GM19468 (cell line): Measurements from ENCODE around the gene FCER2.
"Not testable (repeated sequence)": the region's sequence is repeated elsewhere in the genome, so short reads cannot be mapped to it uniquely, and the experiment has no call there.

Experiments used
- ATAC-seq: cut with Tn5 transposase; IDR thresholded peaks from one replicate; pipeline ENCODE4 v1.9.1; 2021; ENCODE audit warnings: mild to moderate bottlenecking, moderate library complexity, moderate number of reproducible peaks; ENCODE audit not compliant: unreplicated experiment; ENCODE audit errors: extremely low read depth

The FCER2 gene, protein sequence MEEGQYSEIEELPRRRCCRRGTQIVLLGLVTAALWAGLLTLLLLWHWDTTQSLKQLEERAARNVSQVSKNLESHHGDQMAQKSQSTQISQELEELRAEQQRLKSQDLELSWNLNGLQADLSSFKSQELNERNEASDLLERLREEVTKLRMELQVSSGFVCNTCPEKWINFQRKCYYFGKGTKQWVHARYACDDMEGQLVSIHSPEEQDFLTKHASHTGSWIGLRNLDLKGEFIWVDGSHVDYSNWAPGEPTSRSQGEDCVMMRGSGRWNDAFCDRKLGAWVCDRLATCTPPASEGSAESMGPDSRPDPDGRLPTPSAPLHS

GRCh38 chr19:7701654-7702457 lies at the start of gene FCER2:
FCER2 (minus strand) TSS chr19:7702131; CDS start chr19:7699760, 2,371 bp downstream.
- ATAC-seq: no peak

- no peak for ATAC-seq
Observed at GRCh38 chr19:7751157-7751783, 49.3 kb upstream of the FCER2 start.

DNA sequence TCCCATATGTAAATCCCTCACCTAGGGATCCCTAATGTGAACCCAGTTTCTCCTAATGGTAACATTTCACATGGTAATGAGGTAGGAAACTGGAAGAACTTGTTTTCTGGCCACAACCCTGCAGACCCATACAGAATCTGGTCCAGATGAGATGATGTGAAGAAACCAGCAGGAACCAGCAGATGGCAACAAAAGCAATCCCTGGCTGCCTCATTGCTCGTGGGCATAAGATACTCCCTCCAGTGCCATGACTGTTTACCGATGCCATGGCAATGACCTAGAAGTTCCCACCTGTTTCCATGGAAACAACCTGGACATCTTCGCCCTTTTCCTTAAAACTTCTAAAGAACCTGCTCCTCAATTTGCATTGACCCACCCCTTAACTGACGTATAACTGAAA lies 46.8 kb upstream of the FCER2 start:
- no peak for ATAC-seq

DNA sequence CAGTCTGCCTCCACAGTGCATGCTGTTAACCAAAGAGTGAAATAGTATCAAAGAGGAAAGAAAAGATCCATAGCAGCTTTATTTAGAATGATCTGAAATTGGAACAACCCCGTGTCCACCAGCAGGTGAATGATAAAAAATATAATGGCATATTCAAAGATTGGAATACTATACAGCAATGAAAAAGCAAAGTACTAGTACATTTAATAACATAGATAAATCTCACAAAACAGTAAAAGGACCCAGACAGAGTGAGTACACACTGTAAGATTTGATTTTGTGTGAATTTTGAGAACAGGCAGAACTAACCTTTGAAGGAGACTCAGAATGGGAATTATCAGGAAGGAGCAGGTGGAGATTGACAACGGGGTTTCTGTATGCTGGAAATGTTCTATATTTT lies 46.2 kb upstream of the FCER2 start:
- no peak for ATAC-seq

GRCh38 chr19:7746903-7747884 lies 45.3 kb upstream of the FCER2 start, which contains the start of gene CD209:
CD209 (minus strand) TSS chr19:7747534; CDS start chr19:7747511, 23 bp downstream.
- no peak for ATAC-seq

GRCh38 chr19:7746306-7746705 lies 44.4 kb upstream of the FCER2 start:
- not testable (repeated sequence) for ATAC-seq

DNA sequence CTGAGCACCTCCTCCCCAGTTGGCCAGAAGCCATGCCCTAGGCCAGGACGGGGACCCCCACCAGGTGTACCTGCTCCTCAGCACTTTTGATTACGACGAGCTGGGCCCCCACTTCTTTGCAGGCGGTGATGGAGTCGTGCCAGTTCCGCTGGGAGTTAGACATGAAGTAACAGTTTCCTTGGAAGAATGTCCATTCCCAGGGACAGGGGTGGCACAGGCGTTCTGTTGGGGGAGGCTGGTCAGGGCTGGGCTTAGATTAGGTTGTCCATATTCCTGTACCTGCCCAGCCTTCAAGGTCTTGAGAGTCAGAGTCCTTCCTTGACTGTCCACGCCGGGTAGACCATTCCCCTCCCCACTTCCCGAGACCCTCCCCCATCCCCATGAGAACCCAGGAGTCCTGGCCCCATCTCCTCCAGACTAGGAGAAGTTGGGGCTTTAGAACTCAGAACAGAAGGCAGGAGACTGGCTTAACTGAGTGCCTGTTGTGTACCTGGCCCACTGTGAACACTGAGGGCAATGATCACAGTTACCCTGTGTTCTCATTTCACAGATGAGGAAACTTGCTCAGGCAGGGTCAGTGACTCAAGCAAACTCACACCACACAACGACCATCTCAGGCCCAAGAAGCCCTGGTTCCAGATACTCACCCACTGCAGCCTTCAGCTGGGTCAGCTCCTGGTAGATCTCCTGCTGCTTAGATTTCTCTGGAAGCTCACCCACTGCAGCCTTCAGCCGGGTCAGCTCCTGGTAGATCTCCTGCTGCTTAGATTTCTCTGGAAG lies 43.1 kb upstream of the FCER2 start:
- ATAC-seq: no peak

GRCh38 chr19:7744199-7744786 lies 42.4 kb upstream of the FCER2 start:
- no peak for ATAC-seq

DNA sequence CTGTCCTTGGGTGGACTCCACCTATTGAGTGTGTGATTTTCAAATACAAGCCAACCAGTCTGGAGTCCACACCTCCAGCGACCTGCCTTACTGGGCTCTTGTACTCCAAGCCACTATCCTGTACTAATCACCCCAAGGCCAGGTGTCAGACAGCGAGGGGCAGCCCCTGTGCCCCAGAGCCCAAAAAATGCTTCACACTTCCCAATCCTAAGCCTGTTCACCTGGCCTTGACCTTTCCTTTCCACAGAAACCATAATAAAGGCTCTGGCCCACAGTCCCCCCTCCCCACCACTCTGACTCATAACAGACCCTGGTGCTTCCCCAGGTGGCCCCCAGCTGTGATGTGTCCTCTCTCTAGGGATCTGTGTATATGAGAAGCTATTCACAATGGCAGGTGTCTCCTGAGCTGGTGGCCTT lies 41.5 kb upstream of the FCER2 start:
- no peak for ATAC-seq

GRCh38 chr19:7742991-7743390 lies 41.1 kb upstream of the FCER2 start:
- no peak for ATAC-seq

- ATAC-seq: no peak
Observed at GRCh38 chr19:7742575-7742974, 40.6 kb upstream of the FCER2 start.

- no peak for ATAC-seq
Observed at GRCh38 chr19:7740682-7741054, 38.7 kb upstream of the FCER2 start.

- no peak for ATAC-seq
Observed at GRCh38 chr19:7739801-7740681, 38.1 kb upstream of the FCER2 start.

GRCh38 chr19:7739211-7739755 lies 37.4 kb upstream of the FCER2 start:
- ATAC-seq: no peak

- ATAC-seq: no peak
Observed at GRCh38 chr19:7738023-7738422, 36.1 kb upstream of the FCER2 start.

DNA sequence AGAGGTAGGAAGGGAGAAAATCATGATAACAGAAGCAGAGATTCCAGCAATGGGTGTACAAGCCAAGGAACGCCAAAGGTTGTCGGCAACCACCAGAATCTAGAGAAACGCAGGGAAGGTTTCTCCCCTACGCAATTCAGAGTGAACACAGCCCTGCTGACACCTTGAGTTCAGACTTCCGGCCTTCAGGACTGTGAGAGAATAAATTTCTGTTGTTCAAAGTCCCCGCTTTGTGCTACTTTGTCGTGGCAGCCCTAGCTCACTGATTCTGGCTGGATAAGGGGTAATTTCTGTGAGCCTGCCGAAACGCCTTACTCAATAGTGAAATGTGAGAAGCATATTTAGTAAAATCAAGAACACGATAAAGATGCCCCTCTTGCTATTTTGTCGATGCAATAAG lies 35.3 kb upstream of the FCER2 start:
- no peak for ATAC-seq

- no peak for ATAC-seq
Observed at GRCh38 chr19:7736148-7736547, 34.2 kb upstream of the FCER2 start.
